ENCODE measurements around the gene ADIPOR2.

- TF ChIP-seq, protein P1, sequence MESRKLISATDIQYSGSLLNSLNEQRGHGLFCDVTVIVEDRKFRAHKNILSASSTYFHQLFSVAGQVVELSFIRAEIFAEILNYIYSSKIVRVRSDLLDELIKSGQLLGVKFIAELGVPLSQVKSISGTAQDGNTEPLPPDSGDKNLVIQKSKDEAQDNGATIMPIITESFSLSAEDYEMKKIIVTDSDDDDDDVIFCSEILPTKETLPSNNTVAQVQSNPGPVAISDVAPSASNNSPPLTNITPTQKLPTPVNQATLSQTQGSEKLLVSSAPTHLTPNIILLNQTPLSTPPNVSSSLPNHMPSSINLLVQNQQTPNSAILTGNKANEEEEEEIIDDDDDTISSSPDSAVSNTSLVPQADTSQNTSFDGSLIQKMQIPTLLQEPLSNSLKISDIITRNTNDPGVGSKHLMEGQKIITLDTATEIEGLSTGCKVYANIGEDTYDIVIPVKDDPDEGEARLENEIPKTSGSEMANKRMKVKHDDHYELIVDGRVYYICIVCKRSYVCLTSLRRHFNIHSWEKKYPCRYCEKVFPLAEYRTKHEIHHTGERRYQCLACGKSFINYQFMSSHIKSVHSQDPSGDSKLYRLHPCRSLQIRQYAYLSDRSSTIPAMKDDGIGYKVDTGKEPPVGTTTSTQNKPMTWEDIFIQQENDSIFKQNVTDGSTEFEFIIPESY (IDR thresholded peaks at IDR 0.05), result no peak
- no peak for TF ChIP-seq CTCF (IDR thresholded peaks at IDR 0.05; ENCODE audit: low read depth, low read length, missing input control)
- no peak for TF ChIP-seq SP1 (IDR thresholded peaks at IDR 0.05)
- no peak for TF ChIP-seq EGR1 (IDR thresholded peaks at IDR 0.05; ENCODE audit: low read depth in 2 of 2)
- TF ChIP-seq, protein P2, sequence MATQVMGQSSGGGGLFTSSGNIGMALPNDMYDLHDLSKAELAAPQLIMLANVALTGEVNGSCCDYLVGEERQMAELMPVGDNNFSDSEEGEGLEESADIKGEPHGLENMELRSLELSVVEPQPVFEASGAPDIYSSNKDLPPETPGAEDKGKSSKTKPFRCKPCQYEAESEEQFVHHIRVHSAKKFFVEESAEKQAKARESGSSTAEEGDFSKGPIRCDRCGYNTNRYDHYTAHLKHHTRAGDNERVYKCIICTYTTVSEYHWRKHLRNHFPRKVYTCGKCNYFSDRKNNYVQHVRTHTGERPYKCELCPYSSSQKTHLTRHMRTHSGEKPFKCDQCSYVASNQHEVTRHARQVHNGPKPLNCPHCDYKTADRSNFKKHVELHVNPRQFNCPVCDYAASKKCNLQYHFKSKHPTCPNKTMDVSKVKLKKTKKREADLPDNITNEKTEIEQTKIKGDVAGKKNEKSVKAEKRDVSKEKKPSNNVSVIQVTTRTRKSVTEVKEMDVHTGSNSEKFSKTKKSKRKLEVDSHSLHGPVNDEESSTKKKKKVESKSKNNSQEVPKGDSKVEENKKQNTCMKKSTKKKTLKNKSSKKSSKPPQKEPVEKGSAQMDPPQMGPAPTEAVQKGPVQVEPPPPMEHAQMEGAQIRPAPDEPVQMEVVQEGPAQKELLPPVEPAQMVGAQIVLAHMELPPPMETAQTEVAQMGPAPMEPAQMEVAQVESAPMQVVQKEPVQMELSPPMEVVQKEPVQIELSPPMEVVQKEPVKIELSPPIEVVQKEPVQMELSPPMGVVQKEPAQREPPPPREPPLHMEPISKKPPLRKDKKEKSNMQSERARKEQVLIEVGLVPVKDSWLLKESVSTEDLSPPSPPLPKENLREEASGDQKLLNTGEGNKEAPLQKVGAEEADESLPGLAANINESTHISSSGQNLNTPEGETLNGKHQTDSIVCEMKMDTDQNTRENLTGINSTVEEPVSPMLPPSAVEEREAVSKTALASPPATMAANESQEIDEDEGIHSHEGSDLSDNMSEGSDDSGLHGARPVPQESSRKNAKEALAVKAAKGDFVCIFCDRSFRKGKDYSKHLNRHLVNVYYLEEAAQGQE (IDR thresholded peaks at IDR 0.05), result no peak
- TF ChIP-seq RAD21 (IDR thresholded peaks at IDR 0.05), result no peak
- no peak for TF ChIP-seq YY1 (IDR thresholded peaks at IDR 0.05)
- no peak for TF ChIP-seq MAX (IDR thresholded peaks at IDR 0.05)
Observed at GRCh38 chr12:1703771-1704722, 13.2 kb downstream of the ADIPOR2 start.
